Nephron (organoid): ENCODE measurements around the gene RHOH.

Source experiments
- H3K27ac Mint-ChIP-seq, 3 experiments: 2 replicates each; pipeline ENCODE4 v1.8.0; 2020; ENCODE audit warnings: mixed read lengths in 3 of 3, mild to moderate bottlenecking in 2 of 3, moderate library complexity in 1 of 3
- H3K27me3 Mint-ChIP-seq: 2 replicates; pipeline ENCODE4 v1.8.0; 2021; ENCODE audit warnings: low read depth, mild to moderate bottlenecking, moderate library complexity, mixed read lengths
- H3K36me3 Mint-ChIP-seq: 2 replicates; pipeline ENCODE4 v1.8.0; 2020; ENCODE audit warnings: low read depth, mixed read lengths
- H3K4me1 Mint-ChIP-seq: 2 replicates; pipeline ENCODE4 v1.8.0; 2020; ENCODE audit warnings: mixed read lengths
- H3K4me3 Mint-ChIP-seq, 3 experiments: 2 replicates each; pipeline ENCODE4 v1.8.0; 2020; ENCODE audit warnings: mild to moderate bottlenecking in 3 of 3, mixed read lengths in 3 of 3, moderate library complexity in 2 of 3
- H3K9me3 Mint-ChIP-seq: 2 replicates; pipeline ENCODE4 v1.8.0; 2020; ENCODE audit warnings: mixed read lengths
- CTCF ChIP-seq, 3 experiments: fragments of 200-600 bp; sonication (generic); IDR thresholded peaks; one replicate each; pipeline ENCODE4 v1.5.0; 2021; ENCODE audit warnings: antibody characterized with exemption in 3 of 3; ENCODE audit not compliant: unreplicated experiment in 3 of 3

RHOH gene

GRCh38 chr4:40176602-40177001, 20.2 kb upstream of the RHOH start:
- no peak for TF ChIP-seq CTCF (IDR thresholded peaks at IDR 0.05; ENCODE audit: unreplicated experiment in 3 of 3)
- Mint-ChIP-seq H3K36me3 (no peaks in the 10 kb centered on the region), H3K27me3 (peaks cover 6% of the 10 kb centered on the region), H3K27ac (peak overlapping the region in 2 of 3 experiments; percentile 63 to 76), H3K9me3 (no peaks in the 10 kb centered on the region), H3K4me1 (peaks cover 23% of the 10 kb centered on the region), H3K4me3 (peak overlapping the region; percentile 2 to 46 (median 37))

GRCh38 chr4:40177591-40177990, 19.2 kb upstream of the RHOH start:
- H3K27me3 Mint-ChIP-seq = peaks cover 6% of the 10 kb centered on the region
- H3K27ac Mint-ChIP-seq = peak overlapping the region; percentile 78 to 93 (median 81)
- no peaks in the 10 kb centered on the region for H3K36me3 Mint-ChIP-seq
- H3K4me3 Mint-ChIP-seq = peak overlapping the region in 2 of 3 experiments; percentile 15 to 73
- TF ChIP-seq CTCF (IDR thresholded peaks at IDR 0.05; ENCODE audit: unreplicated experiment in 3 of 3) = no peak
- H3K4me1 Mint-ChIP-seq = peaks cover 23% of the 10 kb centered on the region
- H3K9me3 Mint-ChIP-seq = no peaks in the 10 kb centered on the region

- peak overlapping the region in 2 of 3 experiments; percentile 56 to 73 for H3K4me3 Mint-ChIP-seq
- H3K27me3 Mint-ChIP-seq = peaks cover 6% of the 10 kb centered on the region
- peaks cover 23% of the 10 kb centered on the region for H3K4me1 Mint-ChIP-seq
- no peaks in the 10 kb centered on the region for H3K36me3 Mint-ChIP-seq
- TF ChIP-seq CTCF (IDR thresholded peaks at IDR 0.05; ENCODE audit: unreplicated experiment in 3 of 3) = no peak
- H3K27ac Mint-ChIP-seq = peak overlapping the region; percentile 78 to 93 (median 81)
- H3K9me3 Mint-ChIP-seq = no peaks in the 10 kb centered on the region
Observed at GRCh38 chr4:40178672-40179071, 18.2 kb upstream of the RHOH start.

- Mint-ChIP-seq H3K27ac (no peak overlapping the region), H3K4me3 (no peak overlapping the region), H3K36me3 (no peaks in the 10 kb centered on the region), H3K4me1 (peaks cover 23% of the 10 kb centered on the region), H3K9me3 (no peaks in the 10 kb centered on the region), H3K27me3 (peaks cover 6% of the 10 kb centered on the region)
- no peak for TF ChIP-seq CTCF (IDR thresholded peaks at IDR 0.05; ENCODE audit: unreplicated experiment in 3 of 3)
Observed at GRCh38 chr4:40179360-40179759, 17.5 kb upstream of the RHOH start.

- H3K9me3 Mint-ChIP-seq = no peaks in the 10 kb centered on the region
- no peak overlapping the region for H3K4me3 Mint-ChIP-seq
Observed at GRCh38 chr4:40180356-40180755, 16.5 kb upstream of the RHOH start.

More at GRCh38 chr4:40180356-40180755, 16.5 kb upstream of the RHOH start:
- TF ChIP-seq CTCF (IDR thresholded peaks at IDR 0.05; ENCODE audit: unreplicated experiment in 3 of 3) = no peak
- peaks cover 23% of the 10 kb centered on the region for H3K4me1 Mint-ChIP-seq
- no peak overlapping the region for H3K27ac Mint-ChIP-seq
- peaks cover 6% of the 10 kb centered on the region for H3K27me3 Mint-ChIP-seq
- H3K36me3 Mint-ChIP-seq = no peaks in the 10 kb centered on the region
